ENCODE data around the gene ARHGAP6.
A peak's percentile ranks its signal among the peaks of the same experiment; 100 is the strongest.

The ARHGAP6 gene

DNA sequence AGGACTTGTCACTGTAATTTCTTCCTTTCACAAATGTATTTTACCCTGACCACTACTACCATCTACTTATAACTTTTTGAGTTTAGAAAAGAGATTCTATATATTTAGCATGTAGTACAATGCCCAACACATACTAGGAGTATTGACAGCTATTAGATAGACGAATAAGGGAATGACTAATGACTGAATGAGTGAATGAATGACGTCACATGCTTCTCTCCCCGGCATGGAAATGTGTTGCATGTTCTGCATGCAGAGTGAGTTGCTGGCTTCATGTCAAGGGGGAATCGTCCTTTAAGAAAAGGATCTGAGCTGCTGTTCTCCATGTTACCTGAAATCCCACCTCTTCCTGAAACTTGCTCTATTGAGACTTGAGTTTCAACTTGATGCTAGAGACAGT, 459.9 kb downstream of the ARHGAP6 start:
- no peak for DNase-seq

DNA sequence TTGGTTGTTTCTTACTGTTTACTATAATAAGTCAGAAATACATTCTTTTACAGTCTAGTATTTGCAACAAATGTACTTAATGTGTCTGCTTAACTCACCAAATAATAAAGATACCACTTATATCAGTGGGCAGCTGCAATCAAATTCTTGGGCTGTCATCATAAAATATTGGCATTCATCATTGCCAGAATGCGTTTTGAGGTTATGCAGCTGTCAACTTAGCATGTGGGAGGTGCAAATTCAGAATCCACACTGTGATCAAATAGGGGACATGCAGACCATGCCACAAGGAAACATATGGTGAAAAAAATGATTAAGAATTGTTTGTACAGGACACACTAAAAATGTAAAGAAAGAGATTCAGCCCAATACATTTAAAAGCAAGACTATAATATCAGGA, 468.0 kb downstream of the ARHGAP6 start:
- DNase-seq: no peak

DNA sequence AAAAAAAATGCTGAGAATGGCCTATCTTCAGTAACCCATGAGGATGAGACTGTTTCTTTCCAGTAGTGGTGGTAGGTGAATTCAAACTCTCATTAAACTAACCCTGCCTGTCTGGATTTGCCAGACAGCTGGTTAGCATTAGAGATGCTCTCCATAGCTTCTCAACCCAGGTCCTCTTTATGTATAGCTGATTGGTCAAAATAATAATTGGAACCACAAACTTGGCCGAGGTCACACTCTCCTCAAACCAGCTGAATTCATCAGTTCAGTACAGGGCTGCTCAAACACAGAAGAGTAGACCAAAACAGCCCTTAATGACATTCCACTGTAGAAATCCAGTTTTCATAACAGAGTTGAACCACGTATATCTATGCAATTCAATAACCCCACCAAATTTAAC, 469.2 kb downstream of the ARHGAP6 start:
- DNase-seq: no peak

DNA sequence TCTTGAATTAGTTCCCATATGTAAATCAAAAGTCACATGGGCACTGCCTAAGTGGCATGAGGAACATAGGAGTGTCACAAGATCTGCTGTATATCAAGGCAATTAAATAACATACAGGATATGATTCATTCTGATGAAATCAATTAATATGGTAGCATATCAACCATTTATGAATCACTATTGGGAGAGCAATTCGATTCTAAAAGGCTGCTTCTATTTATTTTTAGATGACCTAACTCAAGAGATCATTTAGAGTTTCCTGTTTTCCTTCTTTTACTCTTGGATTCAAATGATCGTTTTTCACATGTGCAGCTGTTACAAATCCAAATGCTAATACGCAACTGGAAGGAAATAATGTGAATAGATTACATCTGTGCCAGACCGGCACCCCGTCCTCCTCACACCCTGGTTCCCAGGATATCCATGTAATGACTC, 472.7 kb downstream of the ARHGAP6 start:
- no peak for DNase-seq

DNA sequence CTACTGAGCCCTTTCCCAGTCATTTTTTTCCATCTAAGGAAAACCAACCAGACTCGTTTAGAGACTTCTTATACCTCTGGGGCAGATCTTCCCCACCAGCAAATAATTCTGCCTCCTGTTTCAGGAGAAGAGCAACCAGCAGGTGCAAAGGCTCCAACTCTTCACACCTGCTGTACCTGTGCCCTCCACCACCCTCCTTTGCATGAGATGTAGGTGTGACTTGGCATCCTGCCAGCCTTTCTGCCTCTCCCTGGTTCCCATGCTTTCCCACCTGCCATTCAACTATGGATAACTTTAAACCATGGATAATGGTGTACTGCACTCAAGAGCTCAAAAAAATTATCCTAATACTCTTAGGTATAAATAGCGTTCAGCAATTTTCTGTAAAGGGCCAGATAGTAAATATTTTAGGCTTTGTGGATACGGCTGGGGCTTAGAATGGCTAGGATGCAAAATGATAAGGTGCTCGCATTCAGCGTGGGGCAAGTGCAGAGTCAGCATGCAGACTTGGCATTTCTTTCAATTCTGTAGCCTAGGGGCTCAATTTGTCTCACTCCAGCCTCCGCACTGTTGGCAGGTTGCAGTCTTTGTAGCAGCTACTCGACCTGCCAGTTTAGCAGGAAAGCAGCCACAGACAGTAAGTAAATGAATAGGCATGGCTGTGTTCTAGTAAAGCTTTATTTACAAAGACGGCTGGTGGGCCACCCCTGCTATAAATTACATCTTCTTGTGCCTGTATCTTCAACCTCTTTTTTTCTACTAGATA, 474.8 kb downstream of the ARHGAP6 start:
- no peak for DNase-seq

DNA sequence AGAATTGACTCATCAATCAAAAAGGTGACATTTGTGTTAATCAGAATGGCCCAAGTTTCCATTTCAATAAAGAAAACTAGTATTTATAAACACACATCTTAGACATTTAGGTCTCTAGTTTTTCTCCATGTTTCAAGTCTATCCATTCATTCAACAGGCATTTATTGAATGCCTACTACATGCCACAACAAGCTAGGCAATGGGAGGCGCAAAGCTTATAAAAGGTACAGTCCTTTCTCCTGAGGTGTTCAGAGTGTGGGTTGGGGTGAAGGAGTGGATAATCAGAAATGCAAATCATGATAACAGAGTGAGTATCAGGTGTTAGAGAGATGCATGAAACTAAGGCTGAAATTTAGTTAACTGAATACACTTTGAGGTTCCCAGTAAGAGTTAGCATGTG, 476.6 kb downstream of the ARHGAP6 start:
- DNase-seq: no peak

DNA sequence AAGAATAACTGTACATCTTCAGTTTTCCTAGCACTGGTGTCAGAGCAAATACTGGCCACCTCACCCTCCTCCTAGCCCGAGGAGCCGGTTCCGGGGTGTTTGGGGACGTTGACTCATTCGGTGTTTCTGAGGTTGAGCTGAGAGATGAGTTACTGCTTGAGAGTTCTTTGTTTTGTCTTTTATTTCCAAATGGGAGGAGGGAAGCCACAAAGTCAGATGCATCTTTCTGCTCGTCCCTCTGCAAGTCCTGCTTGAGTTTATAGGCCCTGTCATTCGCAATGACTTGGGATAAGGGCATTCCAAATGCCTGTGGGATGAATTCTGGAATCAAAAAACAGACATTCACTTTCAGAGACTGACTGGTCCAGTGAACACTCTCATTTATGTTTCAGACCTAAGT, 477.1 kb downstream of the ARHGAP6 start:
- DNase-seq: peak; percentile 6

DNA sequence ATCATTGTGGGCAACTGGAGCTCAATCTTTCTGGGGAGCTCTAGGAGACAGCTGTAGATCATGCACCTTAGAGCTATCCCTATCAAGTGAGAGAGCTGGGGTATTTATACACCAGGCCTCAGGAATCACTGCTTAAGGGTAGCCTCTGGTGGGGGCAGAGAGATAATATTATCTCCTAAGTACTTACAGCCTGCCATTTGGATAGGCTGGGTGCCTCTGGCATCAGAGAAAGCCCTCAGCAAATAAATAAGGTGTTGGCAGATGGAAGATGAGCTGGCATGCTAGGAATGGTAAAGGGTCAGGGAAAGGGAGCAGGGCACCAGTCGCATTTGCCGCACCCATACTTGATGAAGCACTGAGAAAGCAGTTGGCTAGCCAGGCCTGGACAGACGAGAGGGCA, 478.7 kb downstream of the ARHGAP6 start:
- no peak for DNase-seq

DNA sequence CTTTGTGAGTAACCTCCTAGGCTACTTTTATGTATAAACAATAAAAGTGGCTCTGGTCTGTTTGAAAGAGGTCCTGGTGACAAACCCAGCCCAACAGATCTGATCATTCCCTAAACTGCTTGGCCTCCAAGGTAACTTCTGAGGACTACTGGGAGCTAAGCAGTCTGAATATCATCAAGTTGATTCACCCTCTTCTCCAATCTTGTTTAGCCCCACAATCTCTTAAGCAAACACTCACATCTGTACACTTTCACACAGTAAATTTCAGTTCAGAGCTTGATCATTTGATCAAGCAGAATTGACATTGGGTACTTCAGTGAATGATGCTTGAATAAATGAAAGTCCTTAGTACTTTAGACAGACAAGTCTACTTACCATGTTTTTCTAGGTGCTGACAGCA, 479.9 kb downstream of the ARHGAP6 start:
- DNase-seq: no peak

DNA sequence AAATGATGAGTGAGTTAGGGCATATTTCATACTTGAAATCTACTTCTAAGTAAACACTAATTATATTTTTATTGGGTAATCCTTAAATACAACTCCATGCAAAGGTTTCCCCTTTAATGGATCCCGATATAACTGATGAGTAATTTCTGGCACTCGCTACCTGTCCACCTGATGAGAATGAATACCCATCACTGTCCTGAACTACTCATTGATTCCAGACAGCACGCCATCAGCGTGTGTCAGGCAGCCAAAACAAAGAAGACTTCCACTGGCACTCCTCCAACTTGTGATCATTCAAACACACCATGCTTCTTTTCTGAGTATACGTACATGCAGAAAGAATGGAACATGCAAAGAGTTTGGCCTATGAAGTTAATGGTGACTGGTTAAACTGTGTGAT, 485.1 kb downstream of the ARHGAP6 start:
- no peak for DNase-seq

DNA sequence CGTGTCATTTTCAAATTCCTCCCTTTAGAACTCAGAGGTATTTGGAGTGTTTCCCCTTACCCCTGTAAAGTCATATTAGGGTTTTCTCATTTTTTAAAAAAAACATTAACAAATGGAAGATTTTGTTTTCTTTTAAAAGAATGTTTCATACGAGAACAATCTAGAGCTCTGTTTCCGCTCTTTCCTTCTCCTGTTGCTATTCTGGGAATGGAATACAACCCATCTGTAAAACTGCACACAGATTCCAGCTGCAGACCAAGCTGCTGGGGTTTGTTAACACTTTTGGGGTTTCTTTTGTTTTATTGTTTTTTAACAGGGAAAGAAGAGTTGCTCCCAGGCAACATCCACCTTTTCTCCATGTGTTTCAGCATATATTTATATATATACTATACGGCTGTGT, 493.3 kb downstream of the ARHGAP6 start:
- DNase-seq: no peak

DNA sequence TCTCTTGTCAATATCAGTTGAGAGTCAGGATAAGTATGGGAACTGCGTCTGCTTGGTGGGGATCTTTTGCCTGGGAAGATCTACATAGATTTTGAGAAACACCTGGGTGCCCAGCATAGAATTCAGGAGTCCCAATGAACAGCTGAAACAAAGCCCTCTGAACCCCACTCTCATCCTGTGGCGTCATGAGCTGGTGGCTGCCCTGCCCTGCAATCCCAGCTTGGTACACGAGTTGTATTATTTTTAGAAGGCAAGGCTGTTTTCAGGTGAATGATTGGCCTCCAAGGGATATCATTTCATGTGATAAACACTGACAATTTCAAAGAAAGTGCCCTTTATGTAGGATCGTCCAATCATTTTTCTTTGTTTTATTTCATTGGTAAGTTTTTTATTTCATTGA, 493.8 kb downstream of the ARHGAP6 start:
- no peak for DNase-seq

DNA sequence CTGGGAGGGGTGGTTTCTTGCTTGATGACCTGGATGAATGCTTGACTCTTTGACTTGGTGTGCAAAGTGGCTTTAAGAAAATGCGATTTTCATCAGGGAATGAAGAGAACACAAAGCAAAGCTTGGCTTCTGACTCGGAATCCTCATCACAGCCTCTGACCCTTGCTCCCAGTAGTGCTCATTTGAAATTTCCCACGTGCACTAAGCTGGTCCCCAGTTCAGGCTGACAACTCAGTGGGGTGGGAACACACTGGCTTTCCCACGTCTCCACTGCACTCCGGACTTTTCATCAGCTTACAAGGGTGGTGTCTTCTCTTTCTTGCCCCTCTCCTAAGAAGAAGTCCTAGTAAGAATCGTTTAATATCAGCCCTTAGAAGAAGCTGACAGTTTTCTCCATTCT, 501.3 kb downstream of the ARHGAP6 start:
- no peak for DNase-seq

DNA sequence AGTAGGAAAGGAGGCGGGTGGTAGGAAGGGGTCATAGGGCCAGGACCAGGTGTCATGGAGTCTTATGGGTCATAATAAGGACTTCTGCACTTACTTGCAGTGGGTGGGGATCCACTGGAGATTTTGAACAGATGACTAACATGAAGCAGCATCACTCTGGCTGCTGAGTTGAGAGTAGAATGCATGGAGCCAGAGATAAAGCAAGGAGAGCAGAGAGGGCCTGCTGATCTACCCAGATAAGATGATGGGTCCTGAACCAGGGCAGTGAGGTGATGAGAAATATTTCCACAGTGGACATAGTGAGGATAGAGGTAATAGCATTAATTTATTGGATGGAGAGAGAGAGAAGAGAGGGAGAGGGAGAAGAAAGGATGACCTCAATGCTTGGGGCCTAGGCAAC, 506.6 kb downstream of the ARHGAP6 start:
- DNase-seq: no peak

DNA sequence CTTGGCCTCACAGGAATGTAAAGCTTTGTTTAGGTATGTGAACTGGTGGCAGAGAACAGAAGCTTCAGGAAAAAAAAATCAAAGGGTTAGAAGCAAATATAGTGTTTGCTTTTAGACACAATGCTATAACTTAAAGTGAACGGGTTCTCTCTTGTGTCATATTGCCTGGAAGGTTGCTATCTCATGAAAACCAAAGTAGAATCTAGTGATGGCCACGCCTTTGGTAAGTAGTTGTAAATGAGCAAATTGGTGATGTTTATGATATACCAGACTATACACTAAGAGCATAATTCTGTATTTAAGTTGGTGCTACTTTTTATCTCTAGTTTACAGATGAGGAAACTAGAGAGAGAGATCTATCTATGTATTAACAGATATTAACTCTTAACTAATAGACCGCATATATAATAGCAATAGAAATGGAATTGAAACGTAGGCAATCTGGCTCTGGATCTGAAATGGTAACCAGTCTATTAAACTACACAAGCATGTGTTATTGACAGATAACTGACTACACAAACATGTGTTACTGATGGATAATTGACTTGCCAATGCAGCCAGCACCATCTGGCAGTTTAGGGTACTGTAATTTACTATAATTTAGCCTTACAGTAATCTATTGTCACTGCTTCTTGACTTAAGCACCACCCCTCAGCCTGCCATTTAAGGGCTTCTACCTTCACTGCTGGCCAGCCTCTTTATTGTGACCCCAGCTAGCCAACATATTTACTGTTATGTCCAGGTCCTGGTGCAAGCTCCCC, 513.7 kb downstream of the ARHGAP6 start:
- no peak for DNase-seq

DNA sequence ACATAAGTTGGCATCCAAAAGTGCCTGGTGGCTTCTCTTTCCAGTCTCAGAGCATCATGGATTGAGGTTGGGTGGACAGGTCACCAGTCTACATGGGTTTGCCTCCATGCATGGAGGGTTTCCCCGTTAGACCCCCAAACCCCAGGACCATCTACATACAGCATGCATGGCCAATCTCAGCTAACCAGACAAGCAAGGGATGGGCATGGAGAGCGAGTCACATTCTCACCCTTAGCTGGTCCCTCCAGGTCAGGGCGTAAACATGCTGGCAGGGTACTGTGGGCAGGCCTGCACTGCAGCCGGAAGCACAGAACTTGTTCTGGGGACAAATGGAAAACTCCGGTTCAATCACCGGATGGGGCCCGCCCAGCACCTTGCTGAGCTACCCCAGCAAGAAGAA, 517.3 kb downstream of the ARHGAP6 start:
- DNase-seq: no peak

DNA sequence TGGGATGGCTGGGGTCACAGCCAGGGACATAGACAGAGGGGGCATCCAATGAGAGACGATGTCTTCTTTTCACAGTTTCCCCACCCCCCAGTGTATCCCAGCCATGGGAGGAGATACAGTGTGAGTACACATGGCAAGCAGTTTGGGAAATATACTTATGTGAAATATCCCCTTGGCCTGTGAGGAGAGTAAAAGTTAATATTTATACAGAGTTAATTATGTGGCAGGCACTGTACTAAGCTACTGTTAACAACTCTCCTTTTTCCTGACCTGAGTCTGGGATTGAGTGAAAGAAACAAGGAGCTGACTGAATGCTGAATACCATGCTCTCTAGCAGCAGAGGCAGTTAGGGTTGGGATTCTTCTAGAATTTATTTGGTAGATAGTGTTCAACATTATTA, 519.3 kb downstream of the ARHGAP6 start:
- no peak for DNase-seq

DNA sequence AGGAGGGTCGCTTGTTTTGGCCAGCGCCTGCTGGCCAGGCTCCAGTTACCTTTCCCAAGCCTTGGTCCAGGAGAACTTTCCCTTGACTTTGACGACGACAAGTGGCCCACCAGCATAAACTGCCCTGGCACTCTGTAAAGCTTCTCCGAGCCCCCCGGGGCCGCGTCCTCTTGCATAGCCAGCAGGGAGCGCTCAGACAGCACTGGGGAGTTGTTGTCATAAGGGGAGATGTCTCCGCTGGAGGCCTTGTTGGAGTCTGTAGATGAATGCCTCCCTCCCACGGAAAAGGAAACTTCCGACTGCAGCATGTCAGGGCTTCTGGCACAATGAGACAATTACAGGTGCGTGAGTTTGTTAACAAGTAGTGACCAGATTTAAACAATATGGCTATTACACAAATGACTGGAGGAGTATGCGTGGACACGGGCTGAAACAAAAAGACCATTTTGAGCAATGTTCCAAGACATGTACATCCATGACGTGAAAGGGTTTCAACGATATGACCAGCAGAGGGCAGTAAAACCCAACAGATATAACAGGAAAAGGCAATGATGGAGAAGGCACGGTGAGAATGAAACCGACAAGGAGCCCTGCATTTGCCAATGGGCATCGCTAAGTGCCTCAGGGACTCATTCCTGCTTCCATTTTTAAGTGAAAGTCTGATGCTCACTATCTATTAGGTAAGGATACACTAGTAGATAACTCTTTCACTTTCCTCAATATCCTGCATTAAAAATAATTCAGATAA, 521.6 kb downstream of the ARHGAP6 start:
- peak; percentile 30 for DNase-seq

DNA sequence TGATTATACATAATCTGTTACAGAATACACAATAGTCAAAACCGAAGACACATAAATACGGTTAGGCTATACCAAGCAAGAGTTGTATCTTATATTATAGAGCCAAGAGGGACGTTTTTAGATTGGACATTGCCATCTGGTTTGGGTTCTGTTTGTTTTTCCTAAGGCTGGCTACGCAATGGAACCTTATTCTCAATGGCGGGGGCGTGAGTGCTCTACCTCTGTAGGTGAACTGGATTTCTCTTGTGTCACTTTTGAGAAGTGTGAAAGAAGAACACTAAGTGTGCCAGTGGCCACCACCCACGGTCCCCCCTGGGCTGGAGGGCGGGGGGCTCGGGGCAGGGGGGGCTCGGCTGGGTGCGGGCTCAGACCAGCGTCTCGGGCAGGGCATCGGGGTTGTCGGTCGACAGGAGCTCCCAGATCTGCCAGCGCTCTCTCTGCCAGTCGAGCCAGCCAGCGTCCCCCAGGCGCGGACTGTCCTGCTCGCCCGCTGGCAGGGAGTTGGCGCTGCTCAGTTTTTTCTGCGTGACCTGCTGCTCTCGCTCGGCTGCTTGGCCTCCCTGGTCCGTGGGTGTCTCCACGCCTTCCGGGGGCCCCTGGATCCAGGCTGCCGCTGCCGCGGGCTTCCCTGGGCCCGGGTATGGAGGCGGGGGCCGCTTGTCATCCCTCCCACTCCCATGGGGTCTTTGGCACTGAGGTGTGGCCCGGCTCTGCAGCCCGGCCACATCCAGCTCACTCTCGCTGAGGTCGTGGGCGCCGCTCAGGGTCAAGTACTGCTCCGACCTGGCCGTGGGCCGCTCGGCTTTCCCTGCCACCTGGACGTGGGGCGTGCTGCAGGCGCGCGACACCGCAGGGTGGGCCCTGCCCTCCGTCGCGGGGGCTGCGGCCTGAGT, 527.0 kb downstream of the ARHGAP6 start:
- no peak for DNase-seq

DNA sequence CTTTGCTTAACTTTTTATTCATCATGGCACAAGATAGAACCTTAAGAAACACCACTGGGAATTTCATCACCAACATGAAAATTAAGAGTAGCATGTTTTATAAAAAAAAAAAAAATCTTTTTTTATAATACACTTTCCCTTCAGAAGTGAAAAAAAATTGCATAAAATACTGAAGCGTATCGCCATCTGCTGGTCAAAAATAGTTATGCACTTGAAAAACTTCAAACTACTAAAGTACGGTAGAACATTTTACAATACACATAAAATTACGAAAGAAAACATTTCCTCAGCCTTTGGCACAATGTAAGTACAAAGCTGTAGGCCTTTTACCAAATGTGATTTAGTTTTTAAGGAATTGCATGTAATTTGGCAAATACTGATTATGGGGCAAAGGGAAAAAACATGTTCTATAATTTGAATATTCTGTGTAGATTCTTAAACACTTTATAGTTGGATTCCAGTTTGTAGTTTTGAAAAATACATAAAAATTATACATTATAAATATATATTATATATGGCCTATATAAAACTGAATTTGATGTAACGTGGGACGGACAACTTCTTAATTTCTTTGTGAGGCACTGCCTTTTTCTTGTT, 528.1 kb downstream of the ARHGAP6 start:
- DNase-seq: peak; percentile 13

DNA sequence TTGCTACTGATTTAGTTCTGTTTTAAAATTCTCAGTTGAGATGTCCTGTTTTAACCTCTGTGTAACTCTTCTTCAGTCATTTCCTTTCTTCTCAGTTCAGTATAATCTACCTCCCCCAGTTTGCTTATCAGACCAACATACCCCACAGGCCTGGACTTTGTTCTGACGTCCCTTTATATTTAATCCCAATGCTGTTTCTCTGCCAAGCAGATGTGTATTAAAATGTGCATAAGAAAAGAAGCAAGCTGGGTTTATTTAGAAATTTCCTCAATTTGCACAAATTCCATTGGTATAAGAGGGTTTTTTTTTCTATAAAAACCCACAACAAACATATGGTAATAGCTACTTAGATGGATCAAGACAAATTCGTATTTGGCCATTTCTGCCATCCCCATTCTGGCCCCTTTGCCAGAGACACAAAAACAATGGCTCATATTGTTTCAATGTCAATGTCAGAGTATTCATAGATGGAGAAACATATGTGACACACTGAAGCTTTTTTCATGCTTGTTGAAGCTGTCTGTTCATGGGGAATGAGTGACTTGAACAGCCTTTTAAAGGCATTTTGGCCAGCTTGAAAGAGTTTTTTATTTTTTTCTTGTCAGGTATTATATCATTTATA, 530.0 kb downstream of the ARHGAP6 start:
- DNase-seq: no peak

DNA sequence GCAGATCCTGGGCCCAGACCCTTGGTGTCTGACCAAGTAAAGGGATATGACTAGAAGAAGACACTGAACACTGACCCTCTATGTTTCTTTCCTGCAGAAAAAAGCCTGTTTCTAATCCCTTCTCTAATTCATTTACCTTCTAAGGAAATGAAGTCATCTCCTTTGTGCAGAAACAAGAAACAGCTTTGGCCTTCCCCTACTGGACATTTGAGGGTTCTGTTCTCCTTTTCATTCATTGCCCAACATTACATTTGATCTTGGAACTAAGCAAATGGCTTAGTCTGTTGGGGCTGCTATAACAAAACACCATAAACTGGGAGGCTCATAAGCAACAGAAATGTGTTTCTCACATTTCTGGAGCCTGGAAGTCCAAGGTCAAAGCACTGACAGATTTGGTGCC, 534.6 kb downstream of the ARHGAP6 start:
- peak; percentile 64 for DNase-seq
